GM19467 (cell line): ENCODE results near the gene PPP3R1.
"Not testable (repeated sequence)": the region's sequence is repeated elsewhere in the genome, so short reads cannot be mapped to it uniquely, and the experiment has no call there.

Experiments
- ATAC-seq: cut with Tn5 transposase; IDR thresholded peaks from one replicate; pipeline ENCODE4 v1.9.1; 2021; ENCODE audit warnings: mild to moderate bottlenecking, moderate library complexity; ENCODE audit not compliant: unreplicated experiment

The PPP3R1 gene

DNA sequence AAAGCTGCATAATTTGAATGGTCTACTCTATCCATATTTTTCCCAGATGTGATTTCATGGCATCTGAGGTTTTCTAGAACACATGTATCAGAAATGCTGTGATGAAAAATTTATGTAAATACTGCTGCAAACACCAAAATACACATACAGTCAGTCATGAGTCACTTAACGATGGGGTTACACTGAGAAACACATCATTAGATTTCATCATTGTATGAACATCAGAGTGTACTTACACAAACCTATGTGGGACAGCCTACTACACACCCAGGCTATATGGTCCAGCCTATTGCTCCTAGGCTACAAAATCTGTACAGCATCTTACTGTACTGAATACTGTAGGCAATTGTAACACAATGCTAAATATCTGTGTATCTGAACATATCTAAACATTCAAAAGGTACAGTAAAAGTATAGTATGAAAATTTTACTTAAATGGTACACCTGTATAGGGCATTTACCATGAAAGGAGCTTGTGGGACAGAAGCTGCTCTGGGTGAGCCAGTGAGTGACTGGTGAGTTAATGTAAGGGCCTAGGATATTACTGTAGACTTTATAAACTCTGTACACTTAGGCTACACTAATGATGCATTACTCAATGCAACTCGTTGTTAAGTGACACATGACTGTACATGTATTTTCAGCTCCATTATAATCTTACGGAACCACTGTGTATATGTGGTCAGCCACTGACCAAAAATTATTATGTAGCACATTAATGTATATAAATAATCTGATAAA lies 61.2 kb downstream of the PPP3R1 start:
- ATAC-seq = no peak

- no peak for ATAC-seq
Observed at GRCh38 chr2:68189991-68190784, 62.1 kb downstream of the PPP3R1 start.

DNA sequence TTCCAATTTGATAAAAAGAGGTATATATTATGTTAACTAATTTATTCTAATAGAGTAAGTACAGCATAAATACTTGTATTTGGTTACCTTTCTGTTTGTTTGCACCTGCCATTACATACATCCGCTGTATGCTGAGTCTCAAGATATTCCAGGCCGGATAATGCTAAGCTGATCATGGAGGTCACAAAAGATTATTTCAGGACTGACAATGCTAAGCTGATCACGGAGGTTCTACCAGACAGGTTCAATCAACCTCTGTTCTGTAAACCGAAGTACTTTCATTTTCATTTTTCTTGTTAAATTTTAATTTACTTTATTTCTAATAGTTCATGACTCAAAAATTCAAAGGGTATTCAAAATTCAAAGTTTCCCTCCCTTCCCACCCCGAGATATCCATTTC lies 63.5 kb downstream of the PPP3R1 start:
- no peak for ATAC-seq

DNA sequence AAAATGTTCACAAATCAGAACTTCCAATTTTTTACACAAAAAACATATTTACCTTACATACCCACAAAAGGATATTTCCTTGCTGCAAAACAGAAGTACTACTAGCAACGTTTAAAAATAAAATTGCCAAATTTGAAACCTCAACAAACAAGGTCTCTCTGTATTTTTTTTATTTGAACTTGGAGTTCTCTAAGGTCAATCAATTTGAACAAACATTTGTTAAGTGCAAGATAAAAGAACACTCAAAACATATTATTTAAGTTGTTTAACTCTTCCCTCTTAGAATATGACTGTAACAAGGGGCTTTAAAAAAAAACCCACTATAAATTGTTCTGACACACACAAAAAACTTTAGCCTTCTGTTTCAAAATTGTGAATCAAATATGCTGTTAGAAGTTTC lies 65.0 kb downstream of the PPP3R1 start:
- ATAC-seq = no peak

GRCh38 chr2:68185541-68186164 lies 66.7 kb downstream of the PPP3R1 start:
- no peak for ATAC-seq

DNA sequence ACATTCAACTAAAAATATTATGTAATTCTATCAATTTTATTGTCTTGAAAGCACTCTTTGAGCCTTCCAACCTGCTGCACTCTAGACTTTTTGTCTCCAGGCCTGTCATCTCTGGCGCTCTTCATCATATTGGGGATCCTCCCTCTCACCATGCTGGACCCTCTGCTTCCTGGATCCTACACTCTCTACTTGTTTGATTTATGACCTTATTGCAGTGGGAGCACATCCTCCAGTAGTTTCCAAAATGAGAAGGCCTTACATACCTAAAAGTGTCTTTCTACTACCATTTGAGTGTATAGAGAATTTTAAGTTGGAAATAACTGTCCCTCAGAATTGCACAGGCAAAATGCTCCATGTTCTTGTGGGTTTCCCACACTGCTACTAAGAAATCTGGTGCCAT lies 69.4 kb downstream of the PPP3R1 start:
- no peak for ATAC-seq

- ATAC-seq = no peak
Observed at GRCh38 chr2:68178954-68179627, 73.2 kb downstream of the PPP3R1 start.

DNA sequence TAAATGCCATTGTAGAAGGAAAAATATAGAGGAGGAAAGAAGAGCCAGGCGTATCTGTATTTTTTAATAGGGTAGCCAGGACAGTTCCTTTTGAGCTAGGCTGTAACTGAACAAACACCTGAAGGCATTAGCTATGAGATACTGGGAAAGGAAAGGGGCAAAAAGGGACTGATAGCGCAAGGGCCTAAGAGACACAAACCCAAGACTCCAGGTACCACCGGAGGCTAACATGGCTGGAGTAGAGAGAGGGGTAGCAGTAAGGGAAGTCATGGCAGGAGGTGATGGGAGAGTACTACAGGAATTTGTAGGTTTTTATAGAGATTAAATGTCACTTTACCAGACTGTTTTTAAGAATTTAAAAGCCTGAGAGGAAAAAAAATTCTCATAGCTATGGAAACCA lies 73.9 kb downstream of the PPP3R1 start:
- no peak for ATAC-seq

GRCh38 chr2:68177541-68177940 lies 74.8 kb downstream of the PPP3R1 start:
- ATAC-seq = no peak

GRCh38 chr2:68176657-68177056 lies 75.7 kb downstream of the PPP3R1 start:
- no peak for ATAC-seq

- ATAC-seq = not testable (repeated sequence)
Observed at GRCh38 chr2:68175210-68175609, 77.1 kb downstream of the PPP3R1 start.

- no peak for ATAC-seq
Observed at GRCh38 chr2:68172990-68173700, 79.2 kb downstream of the PPP3R1 start.

DNA sequence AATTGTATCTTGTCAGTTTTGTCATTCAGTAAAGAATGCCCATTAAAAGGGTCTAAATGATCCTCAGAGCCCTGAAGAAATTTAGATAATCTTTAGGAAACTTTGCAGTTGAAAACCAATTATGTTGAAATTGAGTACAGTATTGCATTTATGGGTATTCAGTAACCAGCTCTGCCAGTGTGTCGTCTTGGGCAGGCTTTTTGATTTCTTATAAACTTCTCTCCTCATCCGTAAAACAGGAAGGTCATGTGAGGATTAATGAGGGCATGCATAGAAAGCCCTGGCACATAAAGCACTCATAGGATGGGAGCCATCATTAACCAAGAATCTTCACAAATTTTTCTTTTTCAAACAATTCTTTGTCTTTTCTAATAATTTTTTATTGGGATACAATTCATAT lies 79.8 kb downstream of the PPP3R1 start:
- no peak for ATAC-seq

DNA sequence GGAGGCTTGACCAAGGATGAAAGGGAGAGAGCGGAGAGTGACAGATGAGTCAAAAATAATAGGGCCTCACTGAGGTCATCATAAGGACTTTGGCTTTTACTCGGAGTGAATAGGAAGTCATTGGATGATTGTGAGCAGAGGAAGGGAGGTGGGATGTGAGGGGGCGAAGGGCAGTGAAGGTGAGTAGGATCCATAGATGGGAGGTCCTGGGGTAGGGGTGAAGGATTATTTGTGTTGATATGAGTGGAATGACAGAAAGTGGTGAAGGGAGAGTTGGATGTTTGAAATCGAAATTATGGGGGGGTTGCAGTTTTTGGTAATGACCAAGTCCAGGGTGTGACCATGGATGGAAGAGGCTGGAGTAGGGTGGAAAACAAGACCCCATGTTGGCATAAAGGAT lies 80.6 kb downstream of the PPP3R1 start:
- no peak for ATAC-seq

- ATAC-seq = no peak
Observed at GRCh38 chr2:68171146-68171545, 81.2 kb downstream of the PPP3R1 start.

GRCh38 chr2:68169308-68169707 lies 83.0 kb downstream of the PPP3R1 start:
- ATAC-seq = no peak

DNA sequence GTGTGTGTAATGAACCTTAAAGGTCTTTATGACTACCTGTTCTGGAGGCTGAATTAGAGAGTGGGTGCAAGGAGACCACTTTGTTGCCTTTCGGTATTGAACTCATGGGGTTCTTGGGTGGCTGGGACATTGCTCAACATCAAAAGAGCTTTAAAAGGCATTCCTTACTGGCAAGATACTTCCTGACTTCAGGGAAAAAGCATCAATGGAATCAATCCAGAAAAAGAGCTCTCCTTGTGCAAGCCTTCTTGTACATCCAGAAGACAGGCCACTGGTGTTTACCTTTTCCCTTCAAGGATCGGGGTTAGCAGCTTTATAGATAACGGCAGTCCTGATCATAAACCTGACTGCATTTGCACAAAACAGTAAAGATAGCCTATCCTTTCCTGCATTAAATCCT lies 85.1 kb downstream of the PPP3R1 start:
- no peak for ATAC-seq

- no peak for ATAC-seq
Observed at GRCh38 chr2:68163641-68164040, 88.7 kb downstream of the PPP3R1 start.

DNA sequence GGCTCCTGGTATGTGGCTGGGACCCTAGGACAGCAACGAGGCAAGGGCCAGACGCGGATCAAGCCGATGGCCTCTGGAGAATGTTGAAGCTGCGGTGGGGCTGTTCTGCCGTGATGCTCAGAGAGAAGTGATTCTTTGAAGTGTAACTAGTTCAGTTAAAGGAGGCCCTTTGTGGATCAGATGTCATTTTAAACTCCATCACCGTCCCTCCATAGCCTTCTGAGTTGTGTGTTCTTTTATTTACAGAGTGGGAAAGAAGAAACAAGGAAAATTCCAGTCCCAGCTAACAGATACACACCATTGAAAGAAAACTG lies 94.2 kb downstream of the PPP3R1 start:
- no peak for ATAC-seq

DNA sequence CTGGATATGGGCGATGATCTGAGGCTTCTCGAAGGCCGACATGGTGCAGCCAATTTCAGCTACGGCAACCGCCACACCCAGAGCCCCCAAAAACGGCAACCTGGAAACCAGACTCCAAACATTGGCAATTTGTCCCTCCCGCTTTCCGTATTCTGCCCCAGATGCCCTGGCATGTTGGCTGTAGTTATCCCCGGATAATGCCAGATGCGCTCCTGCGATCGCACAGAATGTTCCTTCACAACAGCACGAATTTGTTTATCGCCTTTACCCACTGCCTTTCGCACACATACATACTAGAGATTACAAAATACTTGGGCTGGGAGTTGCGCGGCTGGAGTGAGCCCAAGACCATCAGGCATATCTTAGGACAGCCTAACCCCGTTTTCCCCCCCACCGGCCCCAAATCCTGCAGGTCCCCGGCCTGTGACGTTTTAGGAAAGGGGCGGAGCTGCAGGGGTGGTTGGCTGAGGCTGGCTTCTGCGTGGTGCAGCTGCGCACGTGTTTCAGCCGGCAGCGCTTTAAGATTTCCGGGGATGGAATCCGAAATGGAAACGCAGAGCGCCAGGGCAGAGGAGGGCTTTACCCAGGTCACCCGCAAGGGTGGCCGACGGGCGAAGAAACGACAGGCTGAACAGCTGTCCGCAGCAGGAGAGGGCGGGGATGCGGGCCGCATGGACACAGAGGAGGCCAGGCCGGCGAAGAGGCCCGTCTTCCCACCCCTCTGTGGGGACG lies 94.8 kb downstream of the PPP3R1 start, which contains the start of gene PNO1:
TSS of gene PNO1 (plus strand) at position 487 of the 732 bp plus-strand sequence. CDS start at position 534, 47 bp downstream.
- ATAC-seq = peak; percentile 83
